ENCODE data around the gene GTSE1.

- no peak for TF ChIP-seq POLR2A (IDR thresholded peaks at IDR 0.05; ENCODE audit: low read length)
- no peak for TF ChIP-seq GATA1 (IDR thresholded peaks at IDR 0.05; ENCODE audit: low read depth, low read length)
Measured at GRCh38 chr22:46262449-46263215, 34.0 kb upstream of the GTSE1 start.

Data from erythroblast (primary cell).